Cardiac septum (tissue), 1 donor: ENCODE results near the gene MMD2. TPM values are rescaled to one million over a fixed set of nuclear protein-coding genes. Genes with fewer than 3 reads are reported as not detected.

Source experiments
- total RNA-seq: library from RNA; stranded (reverse); fragmentation: NEBNext Ultra II Directional; extraction: Animal tissue kit (Norgen Biotek cat#: 25700); gene quantifications from one replicate; pipeline ENCODE4 v1.2.1, GENCODE V29; 2021
- donor health status: DM: no; HTN: no; CAD: no.

MMD2 gene
- total RNA-seq, 1 donor from 2014 or later, result not detected

Other genes starting within 250 kb of the MMD2 start
- 15.9 TPM for gene AP5Z1, start 183.6 kb downstream of the MMD2 start, total RNA-seq
- gene PAPOLB, start 97.2 kb downstream of the MMD2 start, total RNA-seq, result 0.05 TPM
- 2.5 TPM for gene RADIL, start 75.5 kb downstream of the MMD2 start, total RNA-seq
- 9.6 TPM for gene RBAK, start 86.7 kb upstream of the MMD2 start, total RNA-seq
- 45.3 TPM for gene WIPI2, start 231.0 kb upstream of the MMD2 start, total RNA-seq